HG03565 (cell line): ENCODE measurements around the gene ACTL6B.

Experiments
- ATAC-seq: cut with Tn5 transposase; IDR thresholded peaks from one replicate; pipeline ENCODE4 v1.9.1; 2021; ENCODE audit warnings: mild to moderate bottlenecking, moderate library complexity; ENCODE audit not compliant: unreplicated experiment

The ACTL6B gene

DNA sequence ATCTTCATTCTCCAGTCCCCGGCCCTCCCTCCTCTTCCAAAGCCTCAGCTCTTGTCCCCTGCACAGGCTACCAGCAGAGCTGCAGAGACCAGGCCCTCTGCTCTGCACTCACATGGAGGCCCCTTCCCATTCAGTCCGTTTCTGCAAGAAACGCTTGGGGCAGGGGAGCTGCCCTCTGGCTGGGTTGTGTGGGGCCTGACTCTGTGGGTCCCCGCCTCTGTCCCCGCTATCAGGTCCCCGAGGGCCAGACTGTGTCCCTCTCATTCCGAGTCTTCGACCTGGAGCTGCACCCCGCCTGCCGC lies 52.6 kb downstream of the ACTL6B start:
- ATAC-seq: no peak

DNA sequence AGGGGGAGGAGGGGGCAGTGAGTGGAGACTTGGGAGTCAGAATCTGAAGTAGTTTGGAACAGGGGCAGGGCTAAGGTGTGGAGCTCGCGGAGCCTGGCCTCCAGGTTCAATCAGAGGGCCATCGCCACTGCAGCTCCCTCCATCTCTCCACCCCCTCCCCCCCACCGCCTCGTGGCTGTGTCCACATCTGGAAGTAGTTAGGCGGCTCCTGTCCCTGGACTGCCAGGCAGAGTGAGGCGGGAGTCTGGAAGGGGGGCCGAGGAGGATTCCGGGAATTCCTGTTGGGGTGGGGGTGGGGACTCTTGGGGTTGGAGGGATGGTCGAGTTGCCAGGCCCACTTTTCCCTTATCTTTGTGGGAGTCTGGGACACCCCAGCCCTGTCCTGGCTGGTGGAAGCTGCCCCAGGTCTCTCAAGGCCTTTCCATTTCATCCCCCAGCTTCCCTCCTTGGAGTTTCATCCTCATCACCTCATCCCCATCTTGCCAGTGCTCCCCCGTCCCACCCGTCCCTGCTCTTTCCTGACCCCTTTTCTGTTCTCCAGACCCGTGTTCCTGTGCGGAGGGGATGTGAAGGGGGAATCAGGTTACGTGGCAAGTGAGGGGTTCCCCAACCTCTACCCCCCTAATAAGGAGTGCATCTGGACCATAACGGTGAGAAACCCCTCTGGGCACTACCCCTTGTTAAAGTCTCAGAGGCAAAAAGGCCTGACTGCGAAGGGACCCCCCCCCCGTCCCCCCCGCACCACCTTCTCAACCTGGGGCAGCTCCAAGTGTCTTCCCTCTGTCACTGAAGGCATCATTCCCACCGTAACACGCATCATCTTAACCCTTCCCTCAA lies 53.1 kb downstream of the ACTL6B start:
- no peak for ATAC-seq

DNA sequence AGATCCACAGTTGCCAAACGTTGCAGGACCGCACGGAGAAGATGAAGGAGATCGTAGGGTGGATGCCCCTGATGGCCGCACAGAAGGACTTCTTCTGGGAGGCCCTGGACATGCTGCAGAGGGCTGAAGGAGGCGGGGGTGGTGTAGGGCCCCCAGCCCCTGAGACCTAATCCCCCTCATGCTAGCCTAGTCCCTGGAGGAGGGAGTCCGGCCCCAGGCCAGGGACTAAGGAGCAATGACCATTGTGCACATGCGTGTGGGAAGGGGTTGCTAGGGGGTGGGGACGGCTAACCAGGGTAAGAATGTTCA lies 55.6 kb downstream of the ACTL6B start:
- ATAC-seq: no peak

DNA sequence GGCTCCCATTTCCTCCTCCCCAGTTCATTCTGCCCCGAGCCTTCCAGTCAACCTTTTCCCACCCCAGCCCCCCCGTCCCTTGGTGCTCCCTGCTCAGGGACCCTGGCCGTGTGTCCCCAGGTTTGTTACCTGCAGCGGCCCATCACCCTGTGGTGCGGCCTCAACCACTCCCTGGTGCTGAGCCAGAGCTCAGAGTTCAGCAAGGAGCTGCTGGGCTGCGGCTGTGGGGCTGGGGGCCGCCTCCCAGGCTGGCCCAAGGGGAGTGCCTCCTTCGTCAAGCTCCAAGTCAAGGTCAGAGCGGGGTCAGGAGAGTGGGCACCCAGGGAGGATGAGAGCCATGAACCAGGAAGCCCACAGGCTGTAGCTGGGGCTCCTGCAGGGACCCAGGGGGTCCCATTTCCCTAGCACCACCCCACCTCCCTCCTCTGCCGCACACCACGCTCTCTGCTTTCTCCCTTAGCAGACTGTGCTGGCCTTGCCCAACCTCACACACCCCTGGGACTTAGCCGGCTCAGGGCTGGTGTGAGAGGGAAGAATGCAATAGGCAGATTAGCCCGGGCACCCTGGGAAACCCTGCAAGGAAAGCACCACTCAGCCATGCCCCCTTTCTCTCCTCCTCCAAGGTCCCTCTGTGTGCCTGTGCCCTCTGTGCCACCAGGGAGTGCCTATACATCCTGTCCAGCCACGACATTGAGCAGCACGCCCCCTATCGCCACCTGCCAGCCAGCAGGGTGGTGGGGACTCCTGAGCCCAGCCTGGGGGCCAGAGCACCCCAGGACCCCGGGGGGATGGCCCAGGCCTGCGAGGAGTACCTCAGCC lies 56.1 kb downstream of the ACTL6B start:
- ATAC-seq: no peak

DNA sequence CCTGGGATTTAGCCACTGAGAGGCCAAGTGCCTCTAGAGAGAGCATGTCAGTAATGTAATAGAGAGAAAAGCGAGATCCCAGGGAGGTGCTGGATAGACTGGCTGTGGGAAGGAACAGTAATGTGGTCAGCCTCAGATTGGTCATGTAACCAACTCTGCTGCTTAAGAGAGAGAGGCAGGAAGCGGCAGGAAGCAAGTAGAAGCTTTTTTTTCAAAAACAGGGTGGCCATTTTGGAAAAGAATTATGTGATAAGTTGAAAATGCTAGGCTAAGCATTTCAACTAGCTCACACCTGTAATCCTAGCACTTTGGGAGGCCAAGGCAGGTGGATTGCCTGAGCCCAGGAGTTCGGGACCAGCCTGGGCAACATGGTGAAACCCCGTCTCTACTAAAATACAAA lies 57.8 kb downstream of the ACTL6B start:
- no peak for ATAC-seq

GRCh38 chr7:100595188-100595587 lies 61.1 kb downstream of the ACTL6B start:
- ATAC-seq: no peak
